CD4-positive, alpha-beta T cell (primary cell): ENCODE results near the gene ATP8A2. TPM values are rescaled to one million over a fixed set of nuclear protein-coding genes. Genes with fewer than 3 reads are reported as not detected.

ENCODE experiments used
- ATAC-seq: fragments of 200-7000 bp; cut with Tn5 transposase; one replicate; pipeline ENCODE4 v1.10.0; 2022; ENCODE audit warnings: mild to moderate bottlenecking; ENCODE audit not compliant: poor library complexity
- CTCF ChIA-PET: fragments of 350-600 bp; sonication (Branson Sonifier 250); formaldehyde crosslinking; loops from one replicate; lab custom pipeline; 2021; ENCODE audit warnings: antibody characterized with exemption, inconsistent platforms; lab: Charles Lee
- POLR2A ChIA-PET: fragments of 350-600 bp; sonication (Branson Sonifier 250); formaldehyde crosslinking; loops from one replicate; lab custom pipeline; 2021; ENCODE audit warnings: antibody characterized with exemption, inconsistent platforms; lab: Charles Lee
- DNase-seq, 14 experiments: peaks; one replicate each; pipeline ENCODE4 v3.0.0-alpha.2; 2013 to 2020; ENCODE audit warnings: mixed read lengths in 2 of 14
- H3K27ac ChIP-seq, 2 donors: one replicate each; pipeline versions ENCODE4 v1.5.1 to v1.7.0; 2013; ENCODE audit warnings: low read length in 2 of 2, low read depth in 1 of 2, mild to moderate bottlenecking in 1 of 2
- H3K27me3 ChIP-seq, 2 experiments: 1 replicate in 1 of 2; 2 replicates in 1 of 2; pipeline versions ENCODE4 v1.6.1 to v1.7.0; 2013; ENCODE audit warnings: low read length in 2 of 2, control low read depth in 1 of 2, mild to moderate bottlenecking in 1 of 2, moderate library complexity in 1 of 2; ENCODE audit not compliant: insufficient read depth in 2 of 2, control insufficient read depth in 1 of 2
- H3K36me3 ChIP-seq: one replicate; pipeline ENCODE4 v1.6.1; 2013; ENCODE audit warnings: low read length, control low read depth; ENCODE audit not compliant: insufficient read depth
- H3K4me1 ChIP-seq: one replicate; pipeline ENCODE4 v1.6.1; 2013; ENCODE audit warnings: low read length, control low read depth; ENCODE audit not compliant: insufficient read depth
- H3K4me3 ChIP-seq: one replicate; pipeline ENCODE4 v1.5.1; 2013; ENCODE audit warnings: mild to moderate bottlenecking, low read length, moderate library complexity
- H3K9me3 ChIP-seq, 2 experiments: 1 replicate in 1 of 2; 2 replicates in 1 of 2; pipeline versions ENCODE4 v1.6.1 to v1.7.0; 2013; ENCODE audit warnings: low read length in 2 of 2, mild to moderate bottlenecking in 2 of 2, control low read depth in 1 of 2, moderate library complexity in 1 of 2; ENCODE audit not compliant: control insufficient read depth in 1 of 2, insufficient read depth in 1 of 2
- H3K27ac Mint-ChIP-seq: one replicate; pipeline ENCODE4 v1.8.0; 2020; ENCODE audit warnings: mixed read lengths
- H3K27me3 Mint-ChIP-seq: one replicate; pipeline ENCODE4 v1.8.0; 2021; ENCODE audit warnings: mixed read lengths
- H3K36me3 Mint-ChIP-seq: one replicate; pipeline ENCODE4 v1.8.0; 2021; ENCODE audit warnings: low read depth, mixed read lengths
- H3K4me1 Mint-ChIP-seq: one replicate; pipeline ENCODE4 v1.8.0; 2021; ENCODE audit warnings: low read depth, mixed read lengths
- H3K4me3 Mint-ChIP-seq: one replicate; pipeline ENCODE4 v1.8.0; 2020; ENCODE audit warnings: mild to moderate bottlenecking, mixed read lengths
- H3K9me3 Mint-ChIP-seq: one replicate; pipeline ENCODE4 v1.8.0; 2020; ENCODE audit warnings: mixed read lengths
- intact Hi-C, 2 experiments: fragments of 100-400 bp; cut with DNase I in 1 of 2; cut with micrococcal nuclease in 1 of 2; formaldehyde crosslinking; loops; one replicate each; pipeline versions ENCODE4 v1.15.1 to v1.9.0; 2023 to 2025; cut with DNase I, micrococcal nuclease
- total RNA-seq, 174 experiments: library from RNA in 2 of 174; stranded (reverse) in 2 of 174; gene quantifications; one replicate each; pipeline ENCODE4 v1.2.3 and lab custom pipeline; 2021 to 2026
- TF ChIP-seq, protein P1 (sequence below): fragments of 200-600 bp; IDR thresholded peaks from one replicate; pipeline ENCODE4 v1.8.0; 2022; ENCODE audit warnings: antibody characterized with exemption, mild to moderate bottlenecking

The ATP8A2 gene
- total RNA-seq, 2 experiments from 2014 or later: 0.22 to 0.36 TPM

DNA sequence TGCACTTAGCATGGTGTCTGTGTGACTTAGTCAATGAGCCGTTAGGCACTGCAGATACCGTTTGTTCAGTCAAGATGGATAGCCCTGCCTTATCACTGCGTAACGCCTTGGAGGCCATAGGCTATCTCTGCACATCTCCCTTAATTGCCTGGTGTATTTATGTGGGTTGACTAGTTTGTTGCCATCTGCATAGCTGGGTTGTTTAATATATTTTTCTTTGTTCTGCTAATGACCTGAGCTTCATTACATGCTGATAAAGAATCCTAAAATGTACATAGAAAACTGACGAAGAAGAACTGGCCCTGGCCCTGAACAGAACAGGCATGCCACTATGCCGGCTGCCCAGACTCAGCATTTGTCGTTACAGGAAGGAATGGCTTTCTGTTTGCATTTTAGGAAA is 382.2 kb downstream of the ATP8A2 start:
- ATAC-seq: no peak
- Histone ChIP-seq H3K27ac (no peak overlapping the region), H3K36me3 (no peaks in the 10 kb centered on the region), H3K9me3 (no peaks in the 10 kb centered on the region), H3K4me3 (no peak overlapping the region), H3K27me3 (no peaks in the 10 kb centered on the region), H3K4me1 (no peaks in the 10 kb centered on the region)
- TF ChIP-seq, protein P1, sequence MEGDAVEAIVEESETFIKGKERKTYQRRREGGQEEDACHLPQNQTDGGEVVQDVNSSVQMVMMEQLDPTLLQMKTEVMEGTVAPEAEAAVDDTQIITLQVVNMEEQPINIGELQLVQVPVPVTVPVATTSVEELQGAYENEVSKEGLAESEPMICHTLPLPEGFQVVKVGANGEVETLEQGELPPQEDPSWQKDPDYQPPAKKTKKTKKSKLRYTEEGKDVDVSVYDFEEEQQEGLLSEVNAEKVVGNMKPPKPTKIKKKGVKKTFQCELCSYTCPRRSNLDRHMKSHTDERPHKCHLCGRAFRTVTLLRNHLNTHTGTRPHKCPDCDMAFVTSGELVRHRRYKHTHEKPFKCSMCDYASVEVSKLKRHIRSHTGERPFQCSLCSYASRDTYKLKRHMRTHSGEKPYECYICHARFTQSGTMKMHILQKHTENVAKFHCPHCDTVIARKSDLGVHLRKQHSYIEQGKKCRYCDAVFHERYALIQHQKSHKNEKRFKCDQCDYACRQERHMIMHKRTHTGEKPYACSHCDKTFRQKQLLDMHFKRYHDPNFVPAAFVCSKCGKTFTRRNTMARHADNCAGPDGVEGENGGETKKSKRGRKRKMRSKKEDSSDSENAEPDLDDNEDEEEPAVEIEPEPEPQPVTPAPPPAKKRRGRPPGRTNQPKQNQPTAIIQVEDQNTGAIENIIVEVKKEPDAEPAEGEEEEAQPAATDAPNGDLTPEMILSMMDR: no peak
- no peak for DNase-seq
- no peak overlapping the region for H3K27ac Mint-ChIP-seq
- H3K4me1 Mint-ChIP-seq: no peaks in the 10 kb centered on the region
- CTCF ChIA-PET: no interaction called here
- POLR2A ChIA-PET: no interaction called here
- H3K27me3 Mint-ChIP-seq: peaks cover 6% of the 10 kb centered on the region
- intact Hi-C loops: no loop called here
- no peak overlapping the region for H3K4me3 Mint-ChIP-seq
- no peaks in the 10 kb centered on the region for H3K9me3 Mint-ChIP-seq
- H3K36me3 Mint-ChIP-seq: no peaks in the 10 kb centered on the region

DNA sequence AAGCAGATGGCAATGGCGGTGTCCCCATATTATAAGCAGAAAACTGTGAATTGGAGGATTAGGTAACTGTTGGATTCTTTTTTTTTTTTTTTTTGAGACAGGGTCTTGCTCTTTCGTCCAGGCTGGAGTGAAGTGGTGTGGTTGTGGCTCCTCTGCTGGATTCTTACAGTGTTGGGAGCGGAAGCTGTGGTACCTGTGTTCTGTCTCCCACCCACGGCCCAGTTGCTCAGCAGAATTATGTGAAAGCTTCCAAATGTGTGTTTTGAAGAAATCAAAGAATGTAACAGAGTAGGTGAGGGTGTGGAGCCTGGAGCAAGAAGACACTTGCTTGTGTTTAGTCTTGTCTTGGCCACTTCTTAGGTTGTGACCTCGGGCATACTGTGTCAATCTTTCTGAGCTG is 384.5 kb downstream of the ATP8A2 start:
- DNase-seq: no peak
- no peaks in the 10 kb centered on the region for H3K9me3 Mint-ChIP-seq
- no peak overlapping the region for H3K4me3 Mint-ChIP-seq
- no peak for ATAC-seq
- H3K36me3 ChIP-seq: no peaks in the 10 kb centered on the region
- CTCF ChIA-PET: no interaction called here
- H3K4me3 ChIP-seq: no peak overlapping the region
- intact Hi-C loops: no loop called here
- H3K27me3 ChIP-seq: no peaks in the 10 kb centered on the region
- peaks cover 6% of the 10 kb centered on the region for H3K27me3 Mint-ChIP-seq
- no peaks in the 10 kb centered on the region for H3K36me3 Mint-ChIP-seq
- H3K4me1 Mint-ChIP-seq: no peaks in the 10 kb centered on the region
- TF ChIP-seq, protein P1: no peak
- POLR2A ChIA-PET: no interaction called here
- no peak overlapping the region for H3K27ac Mint-ChIP-seq
- no peak overlapping the region for H3K27ac ChIP-seq
- H3K9me3 ChIP-seq: no peaks in the 10 kb centered on the region
- H3K4me1 ChIP-seq: no peaks in the 10 kb centered on the region

DNA sequence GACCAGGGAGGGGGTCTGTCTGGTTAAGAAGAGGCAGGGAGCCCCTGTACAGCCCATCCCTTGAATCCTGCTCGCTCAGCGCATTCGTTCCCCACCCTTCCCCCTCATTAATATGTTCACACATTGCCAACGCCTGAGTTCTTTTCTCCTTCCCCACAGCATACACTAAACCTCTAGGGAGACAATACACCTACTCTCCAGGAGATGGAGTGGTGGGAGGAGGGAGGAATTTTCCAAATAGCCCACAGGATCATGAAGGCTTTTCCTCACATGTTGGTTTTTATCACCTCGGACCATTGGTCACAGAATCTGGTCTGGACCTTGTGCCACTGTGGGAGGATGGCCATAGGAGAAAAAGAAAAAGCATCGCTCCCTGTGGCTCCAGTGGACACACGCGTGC is 385.1 kb downstream of the ATP8A2 start:
- Histone ChIP-seq H3K4me3 (no peak overlapping the region), H3K9me3 (no peaks in the 10 kb centered on the region), H3K36me3 (no peaks in the 10 kb centered on the region), H3K27me3 (no peaks in the 10 kb centered on the region), H3K27ac (no peak overlapping the region), H3K4me1 (no peaks in the 10 kb centered on the region)
- POLR2A ChIA-PET: no interaction called here
- DNase-seq: no peak
- TF ChIP-seq, protein P1: no peak
- intact Hi-C loops: no loop called here
- H3K27ac Mint-ChIP-seq: no peak overlapping the region
- H3K4me1 Mint-ChIP-seq: no peaks in the 10 kb centered on the region
- no peak overlapping the region for H3K4me3 Mint-ChIP-seq
- CTCF ChIA-PET: no interaction called here
- H3K36me3 Mint-ChIP-seq: no peaks in the 10 kb centered on the region
- peaks cover 6% of the 10 kb centered on the region for H3K27me3 Mint-ChIP-seq
- no peaks in the 10 kb centered on the region for H3K9me3 Mint-ChIP-seq
- no peak for ATAC-seq
